Measurements from ENCODE around the gene SIL1.

The SIL1 gene

DNA sequence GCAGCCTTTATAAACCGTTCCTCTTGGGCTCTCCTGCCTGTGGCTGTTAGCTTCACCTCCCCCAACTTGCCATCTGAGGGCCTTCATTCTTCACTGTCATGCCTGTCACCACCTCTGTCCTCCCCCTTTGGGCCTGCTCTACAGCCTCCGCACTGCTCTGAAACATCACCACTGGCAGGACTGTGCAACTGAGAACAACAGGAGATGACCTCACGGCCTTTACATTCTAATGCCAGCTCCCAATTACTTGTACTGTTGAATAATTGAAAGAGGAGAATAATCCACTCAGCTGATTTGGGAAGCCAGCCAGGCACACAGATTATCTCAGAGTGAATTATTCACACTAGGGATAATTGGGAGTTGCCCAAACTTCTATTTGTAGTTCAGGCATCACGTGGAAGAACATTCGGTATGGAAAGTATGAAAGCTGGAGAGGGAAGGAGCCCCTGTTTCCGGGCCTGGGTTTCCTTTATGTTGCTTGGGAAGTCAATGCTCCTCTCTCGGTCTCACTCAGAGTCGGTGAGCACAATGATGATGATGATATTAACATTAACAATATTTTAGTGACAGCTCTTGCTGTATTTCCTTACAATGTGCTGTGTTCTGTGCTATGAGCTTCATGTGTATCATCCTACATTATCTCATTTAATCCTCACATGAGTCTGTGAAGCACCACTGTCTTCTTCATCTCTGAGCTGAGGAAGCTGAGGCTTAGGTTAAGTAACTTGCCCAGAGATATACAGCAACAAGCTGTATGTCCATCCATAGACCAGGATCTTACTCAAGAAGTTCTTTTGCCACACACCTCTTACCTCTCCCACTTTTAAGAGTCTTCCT, 223.7 kb downstream of the SIL1 start:
- Mint-ChIP-seq H3K27me3 (no peaks in the 10 kb centered on the region), H3K4me1 (peaks cover under 1% of the 10 kb centered on the region), H3K36me3 (peaks cover 2% of the 10 kb centered on the region), H3K27ac (no peak overlapping the region), H3K4me3 (no peak overlapping the region), H3K9me3 (no peaks in the 10 kb centered on the region)

DNA sequence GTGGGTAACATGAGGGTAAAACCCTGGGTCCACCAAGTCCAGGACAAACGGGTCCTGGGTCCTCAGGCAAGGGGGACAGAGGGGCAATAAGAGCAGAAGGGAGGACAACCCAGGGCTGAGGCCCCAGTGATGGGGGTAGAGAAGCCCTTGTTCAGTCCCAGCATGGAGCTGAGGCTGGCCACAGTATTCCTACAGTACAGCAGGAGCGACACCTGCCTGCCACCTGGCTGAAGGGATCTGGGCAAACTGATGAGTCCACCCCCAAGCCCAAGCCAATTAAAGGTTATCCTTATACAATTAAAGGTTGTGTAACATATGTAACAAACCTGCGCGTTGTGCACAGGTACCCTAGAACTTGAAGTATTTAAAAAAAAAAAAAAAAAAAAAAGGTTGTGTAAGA, 225.3 kb downstream of the SIL1 start:
- no peaks in the 10 kb centered on the region for H3K27me3 Mint-ChIP-seq
- H3K4me3 Mint-ChIP-seq = no peak overlapping the region
- H3K27ac Mint-ChIP-seq = no peak overlapping the region
- no peaks in the 10 kb centered on the region for H3K4me1 Mint-ChIP-seq
- H3K9me3 Mint-ChIP-seq = no peaks in the 10 kb centered on the region
- H3K36me3 Mint-ChIP-seq = peaks cover 3% of the 10 kb centered on the region

DNA sequence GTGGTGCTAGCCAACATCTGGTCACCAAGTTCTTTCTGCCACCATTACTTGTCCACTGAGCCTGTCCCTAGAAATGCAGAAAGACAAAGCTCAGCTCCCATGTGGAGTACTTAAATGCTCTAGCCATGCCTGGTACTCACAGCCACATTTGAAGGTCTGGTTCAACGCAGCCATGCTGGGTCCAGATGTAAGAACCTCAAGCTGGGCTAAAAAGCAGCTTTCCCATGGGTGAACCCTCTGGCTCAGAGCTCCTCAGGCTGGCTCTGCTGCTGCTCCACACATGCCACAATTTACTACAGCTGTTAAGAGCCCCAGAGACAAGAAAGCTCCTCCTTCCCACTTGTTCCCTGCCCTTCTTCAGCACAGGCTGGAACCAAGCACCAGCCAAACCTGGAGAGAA, 225.9 kb downstream of the SIL1 start:
- no peak overlapping the region for H3K27ac Mint-ChIP-seq
- no peak overlapping the region for H3K4me3 Mint-ChIP-seq
- peaks cover 3% of the 10 kb centered on the region for H3K36me3 Mint-ChIP-seq
- H3K9me3 Mint-ChIP-seq = no peaks in the 10 kb centered on the region
- no peaks in the 10 kb centered on the region for H3K27me3 Mint-ChIP-seq
- no peaks in the 10 kb centered on the region for H3K4me1 Mint-ChIP-seq

DNA sequence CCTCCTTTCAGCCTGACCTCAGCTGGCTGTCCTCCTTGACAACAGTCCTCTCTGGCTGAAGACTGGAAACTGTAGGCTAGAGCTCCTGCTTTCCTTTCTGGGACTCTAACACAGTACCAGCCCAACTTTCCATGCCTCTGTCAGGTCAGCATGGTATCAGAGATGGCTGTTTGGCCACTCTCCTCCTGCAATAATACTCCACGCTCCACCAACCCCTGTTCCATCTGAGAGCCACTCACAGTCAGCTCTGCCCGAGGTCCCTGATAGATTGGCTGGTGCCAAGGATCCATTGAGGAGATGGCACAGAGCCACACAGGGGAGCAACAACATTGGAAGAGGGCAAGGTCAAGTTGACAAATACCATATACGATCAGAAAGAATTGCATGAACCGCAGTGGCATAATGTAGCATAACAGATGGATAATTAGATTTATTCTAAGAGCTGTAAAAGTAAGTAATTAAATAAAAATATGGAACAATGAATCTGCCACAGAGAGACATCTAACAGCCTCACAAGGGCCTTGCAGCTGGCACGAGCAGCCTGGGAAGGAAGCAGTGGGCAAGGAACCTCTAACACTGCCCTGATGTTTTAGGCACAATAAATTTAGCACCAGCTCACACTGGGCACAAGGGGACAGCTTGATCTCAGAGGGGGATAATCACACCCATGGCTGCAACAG, 228.7 kb downstream of the SIL1 start:
- H3K9me3 Mint-ChIP-seq = no peaks in the 10 kb centered on the region
- no peak overlapping the region for H3K27ac Mint-ChIP-seq
- H3K4me3 Mint-ChIP-seq = no peak overlapping the region
- peaks cover 3% of the 10 kb centered on the region for H3K36me3 Mint-ChIP-seq
- no peaks in the 10 kb centered on the region for H3K27me3 Mint-ChIP-seq
- H3K4me1 Mint-ChIP-seq = no peaks in the 10 kb centered on the region

DNA sequence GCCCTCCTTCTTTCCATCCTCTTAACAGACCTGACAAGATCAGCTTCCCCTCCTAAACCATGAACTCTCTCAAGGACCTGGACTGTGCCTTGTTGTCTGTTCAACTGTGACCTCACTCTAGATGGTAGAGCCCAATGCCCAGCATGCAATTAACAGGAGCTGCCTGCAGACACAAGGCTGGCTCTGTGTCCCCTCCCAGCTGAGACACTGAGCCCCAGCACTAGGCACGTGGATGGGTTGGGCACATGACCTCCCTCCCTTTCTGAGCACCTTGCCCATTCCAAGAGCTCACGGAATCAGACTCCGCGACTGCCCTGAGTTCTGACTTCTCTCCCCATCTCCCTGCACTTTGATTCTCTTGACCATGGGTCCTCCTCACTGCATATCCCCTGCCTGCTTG, 229.6 kb downstream of the SIL1 start:
- H3K27me3 Mint-ChIP-seq = no peaks in the 10 kb centered on the region
- H3K36me3 Mint-ChIP-seq = peaks cover 3% of the 10 kb centered on the region
- H3K4me1 Mint-ChIP-seq = no peaks in the 10 kb centered on the region
- H3K4me3 Mint-ChIP-seq = no peak overlapping the region
- no peak overlapping the region for H3K27ac Mint-ChIP-seq
- H3K9me3 Mint-ChIP-seq = no peaks in the 10 kb centered on the region

DNA sequence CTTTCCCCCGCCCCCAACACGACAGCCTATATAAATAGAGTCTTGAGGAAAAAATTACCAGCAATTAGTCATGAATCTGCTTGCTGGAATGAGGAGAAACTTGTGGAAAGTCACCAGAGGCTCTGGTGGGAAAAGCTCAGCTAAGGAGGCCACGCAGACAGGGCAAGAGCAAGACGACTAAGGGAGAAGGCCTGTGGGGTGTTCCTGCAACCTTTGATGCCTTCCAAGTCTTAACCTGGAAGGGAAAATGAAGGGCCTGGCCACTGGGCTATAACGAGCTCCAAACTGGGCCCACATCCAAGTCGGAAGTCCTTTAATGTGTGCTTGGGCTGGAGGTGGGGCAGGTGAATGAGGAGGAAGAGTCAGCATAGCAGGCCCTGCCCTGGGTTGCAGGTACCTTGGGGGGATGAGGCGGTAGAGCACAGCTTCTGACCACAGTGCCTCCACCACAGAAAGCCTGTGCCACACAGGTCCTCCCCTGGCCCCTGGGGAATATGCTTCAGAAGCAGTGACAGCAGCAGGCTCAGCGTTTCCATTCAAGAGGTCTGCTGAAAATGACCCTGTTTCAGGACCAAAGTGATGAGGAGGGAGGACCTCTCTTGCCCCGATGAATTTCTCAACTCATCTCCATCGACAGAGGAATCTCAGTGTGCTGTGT, 230.2 kb downstream of the SIL1 start:
- Mint-ChIP-seq H3K36me3 (peaks cover 3% of the 10 kb centered on the region), H3K27ac (no peak overlapping the region), H3K4me3 (no peak overlapping the region), H3K27me3 (no peaks in the 10 kb centered on the region), H3K4me1 (no peaks in the 10 kb centered on the region), H3K9me3 (no peaks in the 10 kb centered on the region)

DNA sequence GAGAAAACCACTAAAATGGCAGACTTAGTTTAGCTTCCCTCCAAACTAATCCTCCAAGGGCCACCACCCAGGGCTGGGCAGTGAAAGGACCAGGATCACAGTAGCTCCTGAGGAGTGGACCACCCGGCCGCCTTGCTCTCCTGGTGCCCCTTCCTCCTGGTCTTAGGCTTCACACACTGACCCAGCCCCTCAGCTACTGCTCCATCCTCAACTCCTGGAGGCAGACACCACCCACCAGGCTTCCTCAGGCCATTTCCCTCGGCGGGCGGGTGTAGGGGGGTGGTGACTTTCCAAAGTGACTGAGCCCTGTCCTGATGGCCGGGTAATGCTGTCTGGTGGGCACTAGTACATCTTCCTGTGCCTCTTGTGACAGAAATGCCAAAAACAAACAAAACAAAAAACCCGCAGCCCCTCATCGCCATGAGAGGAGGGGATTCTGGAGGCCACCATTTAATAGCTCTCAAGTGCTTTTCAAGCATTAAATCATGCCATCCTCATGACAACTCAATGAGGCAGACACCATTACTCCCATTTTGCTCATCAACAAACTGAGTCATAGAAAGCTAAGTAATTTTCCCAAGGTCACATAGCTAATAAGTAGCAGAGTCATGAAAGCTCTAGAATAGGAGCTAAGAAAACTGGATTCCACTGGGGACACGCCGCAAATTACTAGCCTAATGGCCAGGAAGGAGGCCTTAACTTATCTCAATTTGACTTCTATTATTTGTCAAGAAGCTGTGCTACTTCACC, 231.8 kb downstream of the SIL1 start:
- H3K9me3 Mint-ChIP-seq = no peaks in the 10 kb centered on the region
- H3K27me3 Mint-ChIP-seq = no peaks in the 10 kb centered on the region
- H3K27ac Mint-ChIP-seq = no peak overlapping the region
- H3K4me3 Mint-ChIP-seq = no peak overlapping the region
- H3K36me3 Mint-ChIP-seq = peaks cover 3% of the 10 kb centered on the region
- no peaks in the 10 kb centered on the region for H3K4me1 Mint-ChIP-seq

DNA sequence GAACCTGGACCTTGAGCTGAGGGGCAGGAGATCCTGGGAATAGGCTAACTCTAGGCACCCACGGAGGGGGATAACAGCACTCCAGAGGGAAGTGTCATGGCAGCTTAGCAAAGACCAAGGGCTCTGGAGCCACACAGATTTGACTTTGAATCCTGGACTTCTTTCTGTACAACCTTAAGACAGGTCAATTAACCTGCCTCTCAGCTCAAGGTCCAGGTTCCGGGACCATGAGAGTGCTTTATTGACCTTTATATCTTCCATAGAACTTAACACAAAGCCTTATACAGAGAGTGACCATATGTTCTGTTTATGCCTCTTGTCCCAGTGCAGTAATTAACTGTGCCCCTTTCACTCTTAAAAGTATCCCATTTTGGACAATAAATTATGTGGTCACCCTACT, 232.5 kb downstream of the SIL1 start:
- Mint-ChIP-seq H3K27me3 (no peaks in the 10 kb centered on the region), H3K27ac (no peak overlapping the region), H3K9me3 (no peaks in the 10 kb centered on the region), H3K4me1 (no peaks in the 10 kb centered on the region), H3K36me3 (peaks cover 3% of the 10 kb centered on the region), H3K4me3 (no peak overlapping the region)

DNA sequence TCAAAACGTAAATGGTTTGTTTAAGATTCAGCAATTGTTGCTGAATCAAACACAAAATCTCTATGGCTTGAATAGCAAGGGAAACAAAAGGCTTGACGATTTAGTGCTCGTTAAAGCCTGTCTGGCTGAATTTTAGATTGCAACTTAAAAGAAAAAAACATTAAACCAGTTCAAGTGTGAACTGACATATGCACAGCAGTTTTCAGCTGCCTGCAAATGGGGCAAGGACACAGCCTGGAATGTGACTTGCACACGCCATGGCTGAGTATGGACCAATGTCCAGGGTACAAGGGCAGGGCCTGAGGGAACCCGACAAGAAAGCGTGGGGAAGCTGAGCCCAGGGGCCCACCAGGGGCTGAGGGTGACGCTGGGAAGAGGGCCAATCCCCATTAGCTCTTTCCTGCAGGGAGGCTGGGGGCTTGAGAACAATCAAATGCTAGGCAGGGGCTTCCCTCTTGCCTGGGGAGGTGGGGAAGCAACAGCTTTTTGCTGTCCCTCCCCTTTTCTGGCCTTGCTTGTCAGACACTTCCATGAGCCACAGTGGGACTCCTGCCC, 233.4 kb downstream of the SIL1 start:
- H3K9me3 Mint-ChIP-seq = no peaks in the 10 kb centered on the region
- no peak overlapping the region for H3K4me3 Mint-ChIP-seq
- H3K27ac Mint-ChIP-seq = no peak overlapping the region
- H3K36me3 Mint-ChIP-seq = peaks cover 3% of the 10 kb centered on the region
- H3K27me3 Mint-ChIP-seq = no peaks in the 10 kb centered on the region
- no peaks in the 10 kb centered on the region for H3K4me1 Mint-ChIP-seq

DNA sequence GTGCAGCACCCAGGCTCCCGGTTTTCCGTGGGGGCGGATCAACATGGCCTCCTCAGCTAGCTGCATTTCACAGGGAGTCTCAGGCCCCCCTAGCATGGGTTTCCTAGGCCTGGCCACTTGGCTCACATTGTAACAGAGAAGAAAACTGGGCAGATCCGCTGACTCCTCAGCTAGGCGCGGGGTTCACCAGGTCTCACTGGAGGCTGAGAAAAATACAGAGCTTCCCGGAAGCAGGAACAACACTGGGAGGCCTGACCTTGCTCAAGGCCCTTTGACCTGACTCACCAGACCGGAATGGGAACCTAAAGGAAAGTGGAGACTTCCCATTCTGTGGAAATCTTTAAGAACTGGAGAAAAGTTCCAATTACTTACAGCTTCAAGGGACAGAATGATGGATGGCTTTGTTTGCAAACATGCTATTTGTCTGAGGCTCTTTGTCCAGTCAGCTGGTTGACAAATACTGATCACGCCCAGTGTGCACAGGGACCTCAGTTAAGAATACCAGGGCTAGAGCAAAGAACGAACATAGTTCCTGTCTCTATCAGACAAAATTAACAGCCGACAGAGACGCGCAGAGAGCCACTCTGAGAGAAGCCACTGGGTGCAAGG, 234.3 kb downstream of the SIL1 start:
- Mint-ChIP-seq H3K27ac (no peak overlapping the region), H3K4me1 (no peaks in the 10 kb centered on the region), H3K9me3 (no peaks in the 10 kb centered on the region), H3K4me3 (no peak overlapping the region), H3K36me3 (peaks cover 3% of the 10 kb centered on the region), H3K27me3 (no peaks in the 10 kb centered on the region)

DNA sequence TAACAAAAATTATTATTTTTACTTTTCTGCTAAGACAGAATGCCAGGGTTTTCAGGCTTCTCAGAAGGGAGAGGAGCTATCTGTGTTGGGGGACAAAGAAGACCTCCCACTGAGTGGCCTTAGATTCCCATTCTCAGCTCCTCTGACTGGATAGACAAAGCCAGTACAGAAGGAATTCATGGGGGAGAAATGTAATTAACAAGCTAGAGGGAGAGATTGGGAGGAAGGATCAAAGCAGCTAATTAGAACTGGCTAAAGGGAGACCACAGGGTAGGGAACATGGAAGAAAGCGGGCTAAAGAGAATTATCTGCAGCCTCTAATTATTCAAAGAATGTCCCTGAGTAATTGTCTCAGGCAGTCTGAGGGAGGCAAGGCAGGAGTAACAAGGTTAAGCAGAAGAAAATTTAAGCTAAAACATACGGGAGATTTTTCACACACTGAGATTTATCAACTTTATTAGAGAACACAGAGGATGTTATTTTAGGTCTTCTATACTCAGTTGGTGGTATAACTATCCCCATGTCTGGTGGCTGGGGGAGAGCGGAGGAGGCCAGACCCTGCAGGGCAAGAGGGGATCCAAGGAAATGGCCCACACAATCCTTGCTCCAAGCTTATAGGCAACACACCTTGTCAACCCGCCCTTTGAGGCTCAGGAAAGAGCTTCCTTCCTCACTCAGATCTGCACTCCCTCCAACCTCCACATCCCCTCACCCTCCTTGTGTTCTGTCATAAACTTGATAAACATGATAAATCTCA, 235.4 kb downstream of the SIL1 start:
- H3K4me1 Mint-ChIP-seq = no peaks in the 10 kb centered on the region
- no peaks in the 10 kb centered on the region for H3K27me3 Mint-ChIP-seq
- H3K27ac Mint-ChIP-seq = no peak overlapping the region
- no peaks in the 10 kb centered on the region for H3K9me3 Mint-ChIP-seq
- no peaks in the 10 kb centered on the region for H3K36me3 Mint-ChIP-seq
- H3K4me3 Mint-ChIP-seq = no peak overlapping the region

DNA sequence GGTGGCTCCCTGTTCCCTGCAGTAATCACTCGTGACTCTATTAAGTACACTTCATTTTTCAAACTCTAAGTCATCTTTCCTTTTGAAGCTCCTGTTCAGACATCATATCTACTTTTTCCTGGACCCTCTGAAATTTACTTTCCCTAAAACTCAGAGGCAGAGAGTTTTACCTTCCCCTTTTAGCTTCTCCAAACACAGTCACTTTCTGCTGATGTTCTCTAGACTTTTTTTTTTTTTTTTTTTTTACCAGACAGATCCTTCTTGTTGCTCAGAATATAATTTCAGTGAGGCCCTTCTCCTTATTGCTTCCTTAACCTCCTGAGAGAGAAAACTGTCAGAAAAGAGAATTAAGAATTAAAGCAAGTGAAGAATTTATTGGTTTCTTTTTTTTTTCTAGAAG, 236.4 kb downstream of the SIL1 start:
- no peak overlapping the region for H3K4me3 Mint-ChIP-seq
- H3K27ac Mint-ChIP-seq = no peak overlapping the region
- H3K9me3 Mint-ChIP-seq = no peaks in the 10 kb centered on the region
- H3K36me3 Mint-ChIP-seq = no peaks in the 10 kb centered on the region
- no peaks in the 10 kb centered on the region for H3K4me1 Mint-ChIP-seq
- H3K27me3 Mint-ChIP-seq = no peaks in the 10 kb centered on the region

DNA sequence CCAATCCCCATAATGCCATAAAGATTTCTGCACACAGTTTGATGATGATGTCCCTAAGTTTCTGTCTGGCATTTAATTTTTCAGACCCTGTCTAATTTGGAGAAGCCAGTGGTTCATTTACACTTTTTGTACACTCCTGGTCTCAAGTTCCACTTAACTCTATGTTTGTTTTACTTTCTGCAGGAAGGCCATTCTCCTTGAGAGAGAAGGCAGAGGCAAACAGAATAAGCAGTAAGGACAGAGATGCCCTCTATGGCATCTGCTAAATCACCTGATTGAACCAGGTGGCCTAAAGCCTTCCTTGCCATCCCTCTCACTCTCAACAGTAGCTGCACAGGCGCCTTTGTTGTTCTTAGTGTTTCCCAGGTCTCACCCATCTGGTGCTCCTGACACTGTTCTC, 236.9 kb downstream of the SIL1 start:
- no peak overlapping the region for H3K4me3 Mint-ChIP-seq
- H3K27me3 Mint-ChIP-seq = no peaks in the 10 kb centered on the region
- H3K27ac Mint-ChIP-seq = no peak overlapping the region
- H3K36me3 Mint-ChIP-seq = no peaks in the 10 kb centered on the region
- H3K4me1 Mint-ChIP-seq = no peaks in the 10 kb centered on the region
- no peaks in the 10 kb centered on the region for H3K9me3 Mint-ChIP-seq

DNA sequence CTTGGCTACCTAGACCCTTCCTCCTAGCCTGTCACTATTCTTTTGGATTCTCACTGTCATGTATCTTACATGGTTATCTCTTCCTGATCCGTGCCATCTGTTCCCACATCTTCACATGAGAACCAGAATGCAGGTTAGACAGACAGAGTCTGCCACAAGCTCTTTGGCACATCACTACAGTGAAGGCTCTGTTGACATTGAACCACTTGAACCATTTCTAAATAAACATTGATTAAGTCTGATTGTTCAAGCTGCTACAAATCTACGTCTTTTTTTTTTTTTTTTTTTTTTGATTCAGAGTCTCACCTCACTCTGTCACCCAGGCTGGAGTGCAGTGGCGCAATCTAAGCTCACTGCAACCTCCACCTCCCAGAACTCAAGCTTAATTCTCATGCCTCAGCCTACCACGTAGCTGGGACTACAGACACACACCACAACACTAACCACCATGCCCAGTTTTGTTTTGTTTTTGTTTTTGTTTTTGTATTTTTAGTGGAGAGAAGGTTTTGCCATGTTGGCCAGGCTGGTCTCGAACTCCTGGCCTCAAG, 237.9 kb downstream of the SIL1 start:
- H3K4me1 Mint-ChIP-seq = no peaks in the 10 kb centered on the region
- no peak overlapping the region for H3K27ac Mint-ChIP-seq
- H3K36me3 Mint-ChIP-seq = no peaks in the 10 kb centered on the region
- no peaks in the 10 kb centered on the region for H3K9me3 Mint-ChIP-seq
- H3K27me3 Mint-ChIP-seq = no peaks in the 10 kb centered on the region
- H3K4me3 Mint-ChIP-seq = no peak overlapping the region

All from activated naive CD4-positive, alpha-beta T cell treated with anti-CD3 and anti-CD28 coated beads, Interleukin-2, amount 50 U/mL, for 24 hours (primary cell).